Measurements from ENCODE around the gene SLC38A10. TPM values are rescaled to one million over a fixed set of nuclear protein-coding genes. Genes with fewer than 3 reads are reported as not detected.

Gene SLC38A10
- total RNA-seq, 1 experiment from 2014 or later = 75.1 TPM

DNA sequence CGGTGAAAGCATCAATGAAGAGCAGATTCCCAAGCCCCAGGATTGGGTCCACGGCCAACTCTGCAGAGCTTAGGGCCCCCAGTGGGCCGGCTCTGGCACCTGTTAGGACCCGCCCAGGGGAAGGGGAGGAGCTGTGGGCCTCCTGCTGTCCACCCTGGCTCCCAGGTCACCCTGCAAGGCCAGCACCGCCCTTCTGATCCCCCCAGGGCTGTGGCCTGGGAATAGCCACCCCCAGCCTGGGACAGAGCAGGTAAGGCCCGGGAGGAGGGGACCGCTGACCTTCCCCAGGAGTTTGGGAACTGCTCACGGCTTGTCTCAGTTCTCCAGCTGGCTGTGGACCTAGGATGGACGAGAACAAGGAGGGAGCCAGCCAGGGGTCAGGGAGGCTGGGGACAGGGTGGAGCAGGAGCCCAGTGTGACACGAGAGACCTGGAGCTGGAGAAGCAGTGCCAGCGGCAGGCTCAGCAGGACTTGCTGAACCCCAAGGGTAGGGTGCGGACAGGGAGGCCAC, 39.3 kb upstream of the SLC38A10 start:
- DNase-seq (ENCODE audit: low spot score) = no peak
- no peaks in the 10 kb centered on the region for H3K36me3 ChIP-seq (ENCODE audit: insufficient read depth, low read length, poor library complexity, severe bottlenecking)
- H3K4me3 ChIP-seq (ENCODE audit: low read depth, low read length, poor library complexity, severe bottlenecking) = no peak overlapping the region
- H3K27me3 ChIP-seq (replicated peaks; ENCODE audit: insufficient read depth, low read depth, low read length, poor library complexity) = no peaks in the 10 kb centered on the region
- TF ChIP-seq EZH2 (IDR thresholded peaks at IDR 0.05; ENCODE audit: borderline replicate concordance, low read depth, low read length, poor library complexity, severe bottlenecking) = no peak
- TF ChIP-seq, protein P1, sequence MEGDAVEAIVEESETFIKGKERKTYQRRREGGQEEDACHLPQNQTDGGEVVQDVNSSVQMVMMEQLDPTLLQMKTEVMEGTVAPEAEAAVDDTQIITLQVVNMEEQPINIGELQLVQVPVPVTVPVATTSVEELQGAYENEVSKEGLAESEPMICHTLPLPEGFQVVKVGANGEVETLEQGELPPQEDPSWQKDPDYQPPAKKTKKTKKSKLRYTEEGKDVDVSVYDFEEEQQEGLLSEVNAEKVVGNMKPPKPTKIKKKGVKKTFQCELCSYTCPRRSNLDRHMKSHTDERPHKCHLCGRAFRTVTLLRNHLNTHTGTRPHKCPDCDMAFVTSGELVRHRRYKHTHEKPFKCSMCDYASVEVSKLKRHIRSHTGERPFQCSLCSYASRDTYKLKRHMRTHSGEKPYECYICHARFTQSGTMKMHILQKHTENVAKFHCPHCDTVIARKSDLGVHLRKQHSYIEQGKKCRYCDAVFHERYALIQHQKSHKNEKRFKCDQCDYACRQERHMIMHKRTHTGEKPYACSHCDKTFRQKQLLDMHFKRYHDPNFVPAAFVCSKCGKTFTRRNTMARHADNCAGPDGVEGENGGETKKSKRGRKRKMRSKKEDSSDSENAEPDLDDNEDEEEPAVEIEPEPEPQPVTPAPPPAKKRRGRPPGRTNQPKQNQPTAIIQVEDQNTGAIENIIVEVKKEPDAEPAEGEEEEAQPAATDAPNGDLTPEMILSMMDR (conservative IDR thresholded peaks at IDR 0.05; ENCODE audit: low read depth, low read length) = no peak
- POLR2A ChIA-PET (ENCODE audit: low non-redundant PET) = interaction anchor here (0.6 kb wide), 1 partner anchor 23 kb away, joined by 4 read pairs; no protein-coding TSS in a partner anchor
- BruUV-seq (replicated peaks) = no TSS peak
- peaks cover 10% of the 10 kb centered on the region for H3K4me1 ChIP-seq (ENCODE audit: insufficient read depth, low read length, poor library complexity, severe bottlenecking)
- intact Hi-C loops (cut with micrococcal nuclease; ENCODE audit: unreplicated experiment) = no loop called here
- H3K27ac ChIP-seq (ENCODE audit: low read depth, low read length, poor library complexity, severe bottlenecking) = no peak overlapping the region
- no peaks in the 10 kb centered on the region for H3K9me3 ChIP-seq (ENCODE audit: low read depth, low read length, poor library complexity, severe bottlenecking)
- CTCF ChIA-PET = no interaction called here

DNA sequence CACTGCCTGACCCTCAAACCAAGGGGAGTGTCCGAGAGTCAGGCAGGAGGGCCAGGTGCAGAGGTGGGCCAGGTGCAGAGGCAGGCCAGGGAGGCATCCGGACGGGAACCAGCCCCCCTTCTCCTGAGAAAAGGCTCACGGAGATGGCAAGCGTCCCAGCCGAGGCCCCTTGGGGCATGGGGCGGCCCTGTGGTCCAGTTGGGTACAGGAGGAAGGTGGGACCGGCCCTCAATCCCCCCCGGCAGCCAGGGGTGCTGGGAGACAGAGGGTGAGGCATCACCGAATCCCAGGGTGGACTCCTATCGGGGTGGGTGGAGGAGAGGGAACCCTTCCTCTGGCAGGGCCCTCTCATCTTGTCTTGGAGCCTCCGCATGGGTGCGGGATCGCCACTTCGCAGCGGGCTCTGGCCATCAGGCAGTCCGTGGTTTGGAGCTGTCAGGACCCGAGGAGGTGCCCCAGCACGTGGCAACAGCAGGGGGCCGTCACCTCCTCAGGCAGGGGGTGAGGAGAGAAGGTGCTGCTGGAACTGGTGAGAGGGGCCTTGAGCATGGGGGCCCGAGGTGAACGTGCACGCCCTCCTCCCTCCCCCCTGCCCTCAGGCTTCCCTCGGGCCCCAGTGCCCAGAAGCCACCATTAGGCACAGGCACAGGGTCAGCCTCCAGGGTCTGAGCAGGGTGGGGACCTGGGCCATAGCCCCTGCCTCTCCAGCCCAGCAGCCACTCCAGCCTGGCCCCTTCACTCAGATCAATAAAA, 38.7 kb upstream of the SLC38A10 start:
- CTCF ChIA-PET = no interaction called here
- Histone ChIP-seq H3K4me3 (ENCODE audit: low read depth, low read length, poor library complexity, severe bottlenecking) (no peak overlapping the region), H3K9me3 (ENCODE audit: low read depth, low read length, poor library complexity, severe bottlenecking) (no peaks in the 10 kb centered on the region), H3K27ac (ENCODE audit: low read depth, low read length, poor library complexity, severe bottlenecking) (no peak overlapping the region), H3K27me3 (replicated peaks; ENCODE audit: insufficient read depth, low read depth, low read length, poor library complexity) (no peaks in the 10 kb centered on the region), H3K36me3 (ENCODE audit: insufficient read depth, low read length, poor library complexity, severe bottlenecking) (no peaks in the 10 kb centered on the region), H3K4me1 (ENCODE audit: insufficient read depth, low read length, poor library complexity, severe bottlenecking) (peaks cover 3% of the 10 kb centered on the region)
- no TSS peak for BruUV-seq (replicated peaks)
- DNase-seq (ENCODE audit: low spot score) = no peak
- TF ChIP-seq, protein P1 (conservative IDR thresholded peaks at IDR 0.05; ENCODE audit: low read depth, low read length) = no peak
- no peak for TF ChIP-seq EZH2 (IDR thresholded peaks at IDR 0.05; ENCODE audit: borderline replicate concordance, low read depth, low read length, poor library complexity, severe bottlenecking)
- POLR2A ChIA-PET (ENCODE audit: low non-redundant PET) = interaction anchor here (0.6 kb wide), 1 partner anchor 24 kb away, joined by 4 read pairs; no protein-coding TSS in a partner anchor
- intact Hi-C loops (cut with micrococcal nuclease; ENCODE audit: unreplicated experiment) = no loop called here

- Histone ChIP-seq H3K27ac (ENCODE audit: low read depth, low read length, poor library complexity, severe bottlenecking) (no peak overlapping the region), H3K9me3 (ENCODE audit: low read depth, low read length, poor library complexity, severe bottlenecking) (no peaks in the 10 kb centered on the region), H3K4me1 (ENCODE audit: insufficient read depth, low read length, poor library complexity, severe bottlenecking) (peaks cover 3% of the 10 kb centered on the region), H3K27me3 (replicated peaks; ENCODE audit: insufficient read depth, low read depth, low read length, poor library complexity) (no peaks in the 10 kb centered on the region), H3K36me3 (ENCODE audit: insufficient read depth, low read length, poor library complexity, severe bottlenecking) (no peaks in the 10 kb centered on the region), H3K4me3 (ENCODE audit: low read depth, low read length, poor library complexity, severe bottlenecking) (no peak overlapping the region)
- no peak for DNase-seq (ENCODE audit: low spot score)
- intact Hi-C loops (cut with micrococcal nuclease; ENCODE audit: unreplicated experiment) = no loop called here
- BruUV-seq (replicated peaks) = no TSS peak
- ChIA-PET CTCF (no interaction called here), POLR2A (ENCODE audit: low non-redundant PET) (no interaction called here)
- TF ChIP-seq, protein P1 (conservative IDR thresholded peaks at IDR 0.05; ENCODE audit: low read depth, low read length) = no peak
- no peak for TF ChIP-seq EZH2 (IDR thresholded peaks at IDR 0.05; ENCODE audit: borderline replicate concordance, low read depth, low read length, poor library complexity, severe bottlenecking)
Observed at GRCh38 chr17:81332914-81333528, 37.9 kb upstream of the SLC38A10 start.
